Ishikawa (cell line): ENCODE measurements around the gene FGR.
A peak's percentile ranks its signal among the peaks of the same experiment; 100 is the strongest.

Experiments
- CEBPB ChIP-seq: IDR thresholded peaks from 2 replicates; pipeline ENCODE4 v1.6.1; 2012
- CREB1 ChIP-seq: IDR thresholded peaks from 2 replicates; pipeline ENCODE4 v1.6.1; 2012; ENCODE audit warnings: low read depth
- EGR1 ChIP-seq: IDR thresholded peaks from 2 replicates; pipeline ENCODE4 v1.6.1; 2012
- EP300 ChIP-seq: IDR thresholded peaks from 2 replicates; pipeline ENCODE4 v1.6.1; 2012; ENCODE audit warnings: borderline replicate concordance
- FOXM1 ChIP-seq: IDR thresholded peaks from 2 replicates; pipeline ENCODE4 v1.6.1; 2012; ENCODE audit warnings: low read depth, borderline replicate concordance
- MAX ChIP-seq: IDR thresholded peaks from 2 replicates; pipeline ENCODE4 v1.6.1; 2012
- NFIC ChIP-seq: IDR thresholded peaks from 2 replicates; pipeline ENCODE4 v1.6.1; 2012
- RAD21 ChIP-seq: IDR thresholded peaks from 2 replicates; pipeline ENCODE4 v1.6.1; 2012; ENCODE audit warnings: low read depth
- REST ChIP-seq: IDR thresholded peaks from 2 replicates; pipeline ENCODE4 v1.6.1; 2012; ENCODE audit warnings: low read depth, mild to moderate bottlenecking
- TAF1 ChIP-seq: IDR thresholded peaks from 2 replicates; pipeline ENCODE4 v1.6.1; 2012; ENCODE audit warnings: low read depth, mild to moderate bottlenecking
- TCF12 ChIP-seq: IDR thresholded peaks from 2 replicates; pipeline ENCODE4 v1.6.1; 2012; ENCODE audit warnings: low read depth
- TEAD4 ChIP-seq: IDR thresholded peaks from 2 replicates; pipeline ENCODE4 v1.6.1; 2012
- USF1 ChIP-seq: IDR thresholded peaks from 2 replicates; pipeline ENCODE4 v1.6.1; 2012
- YY1 ChIP-seq: IDR thresholded peaks from 2 replicates; pipeline ENCODE4 v1.6.1; 2012; ENCODE audit warnings: low read depth
- ZBTB7A ChIP-seq: IDR thresholded peaks from 2 replicates; pipeline ENCODE4 v1.6.1; 2012; ENCODE audit warnings: low read depth

FGR gene

DNA sequence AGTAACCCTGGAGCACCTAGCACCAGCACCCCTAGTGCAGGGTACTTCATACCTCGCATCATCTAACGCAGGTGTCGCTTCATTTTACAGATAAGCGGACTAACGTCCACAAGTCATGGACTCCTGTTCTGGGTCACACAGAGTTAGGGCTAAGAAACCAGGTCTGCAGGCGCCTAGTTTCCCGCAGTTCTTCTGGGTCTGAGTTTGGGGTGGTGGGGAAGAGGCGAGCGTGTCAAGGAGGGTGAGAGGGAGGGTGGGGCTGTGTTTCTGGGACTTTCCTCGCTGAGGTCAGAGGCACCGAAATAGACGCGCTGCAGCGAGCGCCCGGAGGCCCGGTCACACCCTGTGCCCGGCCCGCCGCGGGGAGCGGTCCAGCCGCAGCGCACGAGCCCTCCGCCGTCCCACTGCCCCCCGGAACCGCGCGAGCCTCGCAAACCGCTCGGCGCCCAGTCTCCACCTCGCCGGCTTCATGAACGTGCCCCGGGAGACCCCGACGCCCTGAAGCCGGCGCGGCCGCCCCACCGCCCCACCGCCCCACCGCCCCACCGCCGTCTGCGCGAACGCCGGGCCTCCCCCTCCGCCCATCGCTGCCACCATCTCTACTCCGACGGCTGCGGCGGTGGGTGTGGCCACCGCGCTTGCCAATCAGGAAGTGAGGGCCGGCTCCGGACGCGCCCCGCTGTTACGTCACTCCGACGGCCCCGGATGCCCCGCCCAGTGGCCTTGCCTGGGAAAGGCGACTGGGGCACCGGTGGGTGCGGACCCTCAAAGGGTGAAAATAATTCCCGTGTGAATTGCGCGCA is 24.7 kb upstream of the FGR start:
- TF ChIP-seq EP300 (no peak), ZBTB7A (peak; percentile 97), YY1 (peak; percentile 52; the same call in 1 of the 2 replicates), MAX (no peak; the same call in 1 of the 2 replicates), REST (no peak), USF1 (no peak), TAF1 (0 out of 2 replicates have a peak, but pooled peaks have one; percentile 35), NFIC (no peak), CREB1 (peak; percentile 74), TEAD4 (no peak), EGR1 (no peak), TCF12 (no peak), FOXM1 (no peak), RAD21 (no peak), CEBPB (0 out of 2 replicates have a peak, but pooled peaks have one; percentile 3)

DNA sequence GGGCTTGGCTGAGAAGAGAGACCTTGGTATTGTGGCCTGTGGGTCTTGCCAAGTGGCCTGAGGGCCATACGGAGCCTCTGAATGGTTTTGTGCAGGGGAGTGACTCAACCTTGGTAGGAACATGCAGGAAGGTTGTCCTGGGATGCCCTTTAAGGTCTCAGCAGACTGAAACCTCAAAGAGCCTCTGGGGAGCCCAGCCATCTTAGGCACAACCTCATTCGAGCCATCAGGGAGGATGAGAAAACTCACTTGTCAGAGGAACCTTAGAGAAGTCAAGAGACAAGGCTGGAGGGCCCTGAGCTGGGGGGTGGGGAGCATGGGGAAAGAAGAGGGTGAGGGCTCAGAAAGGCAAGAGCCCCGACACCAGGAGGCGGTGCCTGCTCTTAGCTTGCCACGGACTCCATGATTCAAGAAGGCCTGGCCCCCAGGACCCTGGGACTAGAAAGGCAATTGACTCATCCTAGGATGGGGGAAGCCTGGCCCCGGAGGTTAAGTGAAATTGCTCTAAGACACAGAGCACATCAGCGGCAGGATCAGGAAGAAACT is 24.0 kb upstream of the FGR start:
- TF ChIP-seq TCF12 (no peak), RAD21 (no peak), YY1 (no peak), ZBTB7A (no peak), USF1 (no peak), MAX (no peak)

- TF ChIP-seq MAX (peak; percentile 41; the same call in 1 of the 2 replicates), CREB1 (no peak)
Observed at GRCh38 chr1:27656157-27656893, 21.3 kb upstream of the FGR start.

- TF ChIP-seq NFIC: no peak
Observed at GRCh38 chr1:27655151-27655937, 20.4 kb upstream of the FGR start.

- TF ChIP-seq RAD21 (no peak), FOXM1 (no peak), TAF1 (no peak), CREB1 (no peak), EP300 (no peak), TEAD4 (no peak), USF1 (no peak), EGR1 (no peak), TCF12 (no peak), CEBPB (no peak), ZBTB7A (no peak), NFIC (no peak), MAX (no peak)
Observed at GRCh38 chr1:27652111-27652864, 17.3 kb upstream of the FGR start.
